CD4-positive, alpha-beta T cell treated with Interleukin-4 for 4 hours (primary cell): Measurements from ENCODE around the gene CYB561.
"Not testable (repeated sequence)": the region's sequence is repeated elsewhere in the genome, so short reads cannot be mapped to it uniquely, and the experiment has no call there.

Experiments used
- DNase-seq: peaks from one replicate; pipeline ENCODE4 v3.0.0-alpha.2; 2020

CYB561 gene

DNA sequence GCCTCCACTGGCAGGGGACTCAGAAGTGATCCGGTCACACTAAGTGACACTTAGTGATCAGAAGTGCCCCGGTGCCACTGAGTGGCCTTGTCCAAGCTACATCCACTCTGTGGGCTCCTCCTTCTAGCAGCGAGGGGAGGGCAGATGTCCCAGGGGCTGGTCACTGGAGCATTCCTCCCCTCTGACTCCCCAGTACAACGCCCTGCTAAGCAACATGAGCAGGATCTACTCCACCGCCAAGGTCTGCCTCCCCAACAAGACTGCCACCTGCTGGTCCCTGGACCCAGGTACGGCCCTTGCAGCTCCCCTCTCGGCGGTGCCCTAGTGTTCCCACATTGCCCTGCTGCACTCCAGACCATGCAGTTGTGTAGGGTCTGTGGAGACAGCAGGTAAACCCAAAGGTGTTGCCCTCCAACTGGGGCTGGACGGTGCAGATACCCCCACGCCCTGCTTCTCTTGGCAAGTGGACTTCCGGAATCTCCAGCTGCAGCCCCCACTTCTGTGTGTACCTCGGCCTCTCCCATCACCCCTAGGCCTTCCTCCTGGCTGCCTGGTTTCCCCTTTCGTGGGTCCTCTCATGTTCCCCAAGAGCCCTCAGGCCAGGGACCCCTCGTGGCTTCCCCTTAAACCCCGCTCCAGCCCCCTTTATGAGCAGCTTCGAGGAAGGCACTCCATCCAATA is 32.8 kb upstream of the CYB561 start:
- peak; percentile 73 for DNase-seq

GRCh38 chr17:63477480-63478440 is 31.7 kb upstream of the CYB561 start:
- DNase-seq, result no peak

- DNase-seq, result peak; percentile 14
These were observed 30.9 kb upstream of the CYB561 start, which contains the start of gene ACE for GRCh38 chr17:63476854-63477479. Gene ACE (plus strand): TSS chr17:63477061. CDS start chr17:63477095, 34 bp downstream.

- DNase-seq, result no peak
These were observed 30.4 kb upstream of the CYB561 start for GRCh38 chr17:63476459-63476853.

DNA sequence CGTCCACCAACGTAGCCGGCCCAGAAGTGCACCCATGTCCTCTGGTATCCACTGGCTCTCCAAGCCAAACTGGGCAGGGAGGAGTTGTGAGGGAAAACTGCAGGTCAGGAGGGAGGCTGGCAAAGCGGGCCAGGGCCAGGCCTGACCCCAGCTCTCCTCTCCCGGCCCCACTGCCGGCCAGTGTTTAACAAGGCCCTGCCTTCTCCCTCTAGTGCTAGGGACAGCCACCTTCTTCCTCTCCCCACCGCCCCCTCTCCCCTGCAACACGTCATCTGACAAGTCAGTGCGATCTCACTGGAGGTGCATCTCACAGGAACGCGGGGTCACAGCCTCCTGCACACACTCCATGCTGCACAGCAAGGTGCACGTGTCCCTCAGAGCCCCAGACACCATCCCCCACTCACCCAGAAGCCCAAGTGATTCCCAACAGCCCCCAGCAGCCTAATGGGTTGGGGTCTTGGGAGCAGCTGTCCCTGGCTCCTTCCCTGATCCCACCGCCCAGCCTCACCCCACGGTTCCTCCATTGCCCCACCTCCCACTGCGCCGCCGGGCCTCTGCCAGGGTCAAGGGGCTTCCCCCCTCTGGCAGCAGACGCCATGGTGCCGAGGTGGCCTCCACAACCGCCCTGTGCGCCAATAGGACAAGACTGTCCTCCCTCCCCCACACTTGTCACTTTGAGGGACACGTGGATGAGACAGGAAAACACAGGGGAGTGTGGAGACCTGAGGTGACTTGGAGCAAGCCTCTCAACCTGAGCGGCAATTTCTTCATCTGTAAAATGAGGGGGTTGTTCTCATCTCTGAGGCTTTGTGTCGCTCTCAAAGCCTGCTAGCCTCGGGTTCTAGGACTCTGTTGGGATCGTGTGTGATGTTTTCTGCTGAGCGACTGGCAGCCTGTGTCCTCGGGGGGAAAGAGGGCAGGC is 29.6 kb upstream of the CYB561 start:
- no peak for DNase-seq

GRCh38 chr17:63474586-63475460 is 28.7 kb upstream of the CYB561 start:
- DNase-seq, result no peak

DNA sequence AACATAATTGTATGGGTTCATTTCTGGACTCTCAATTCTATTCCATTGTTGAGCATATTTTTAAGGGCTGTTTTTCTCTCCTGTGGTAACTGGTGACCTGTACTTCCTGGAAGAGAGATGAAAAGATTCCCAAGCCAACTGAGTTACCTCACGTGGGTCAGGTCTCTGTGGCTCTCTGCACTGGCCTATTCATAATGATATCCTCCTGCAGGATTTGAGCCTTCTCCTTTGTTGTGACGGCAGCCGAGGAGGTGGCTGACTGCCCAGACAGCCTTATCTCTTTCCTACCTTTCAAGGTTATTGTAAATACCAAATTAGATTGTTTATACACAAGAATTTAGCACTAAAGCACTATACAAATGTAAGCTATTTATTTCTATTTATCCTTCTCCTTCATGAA is 28.1 kb upstream of the CYB561 start:
- no peak for DNase-seq

DNA sequence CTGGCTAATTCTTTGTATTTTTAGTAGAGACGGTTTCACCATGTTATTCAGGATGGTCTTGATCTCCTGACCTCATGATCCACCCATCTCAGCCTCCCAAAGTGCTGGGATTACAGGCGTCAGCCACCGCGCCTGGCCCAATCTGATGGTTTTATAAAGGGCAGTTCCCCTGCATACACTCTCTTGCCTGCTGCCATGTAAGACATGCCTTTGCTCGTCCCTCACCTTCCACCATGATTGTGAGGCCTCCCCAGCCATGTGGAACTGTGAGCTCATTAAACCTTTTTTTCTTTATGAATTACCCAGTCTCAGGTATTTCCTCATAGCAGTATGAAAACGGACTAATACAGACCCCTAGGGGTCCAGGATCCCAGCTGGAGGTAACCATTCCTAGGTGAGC is 22.0 kb upstream of the CYB561 start:
- DNase-seq, result not testable (repeated sequence)

- no peak for DNase-seq
These were observed 18.7 kb upstream of the CYB561 start for GRCh38 chr17:63464691-63465236.

- DNase-seq, result no peak
These were observed 17.7 kb upstream of the CYB561 start for GRCh38 chr17:63463771-63464170.

DNA sequence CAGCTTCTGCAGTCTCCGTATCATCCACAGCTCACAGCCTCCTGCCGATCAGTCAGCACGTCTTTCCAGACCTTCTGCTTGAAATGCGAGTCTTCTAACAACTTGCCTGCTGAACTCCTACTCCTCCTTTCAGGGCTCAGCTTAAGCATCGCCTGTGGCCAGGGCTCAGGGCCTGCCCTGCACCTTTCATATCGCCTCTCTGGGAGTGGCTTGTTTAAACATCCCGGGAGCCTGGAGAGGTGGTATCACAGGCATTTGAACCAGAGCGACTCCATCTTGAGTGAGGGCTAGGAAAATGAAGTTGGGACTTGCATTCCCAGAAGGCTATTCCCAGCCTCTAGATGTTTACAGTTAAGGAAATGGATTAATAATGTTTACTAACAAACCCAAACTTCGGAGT is 13.9 kb upstream of the CYB561 start:
- no peak for DNase-seq

DNA sequence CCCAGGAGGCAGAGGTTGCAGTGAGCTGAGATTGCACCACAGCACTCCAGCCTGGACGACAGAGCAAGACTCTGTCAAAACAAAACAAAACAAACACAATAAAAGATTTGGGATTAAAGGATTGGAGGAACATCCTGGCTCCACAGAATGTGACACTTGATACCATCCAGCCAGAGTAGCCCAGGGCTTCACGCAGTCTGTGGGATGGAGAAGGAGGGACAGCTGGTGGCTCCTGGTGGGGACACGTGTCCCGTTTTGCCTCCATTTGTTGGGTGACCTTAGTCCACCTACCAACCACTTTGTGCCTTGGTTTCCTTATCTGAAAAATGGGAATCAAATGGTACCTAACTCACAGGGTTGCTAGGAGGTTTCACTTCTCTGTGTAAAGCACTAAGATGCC is 12.4 kb upstream of the CYB561 start:
- DNase-seq, result no peak

DNA sequence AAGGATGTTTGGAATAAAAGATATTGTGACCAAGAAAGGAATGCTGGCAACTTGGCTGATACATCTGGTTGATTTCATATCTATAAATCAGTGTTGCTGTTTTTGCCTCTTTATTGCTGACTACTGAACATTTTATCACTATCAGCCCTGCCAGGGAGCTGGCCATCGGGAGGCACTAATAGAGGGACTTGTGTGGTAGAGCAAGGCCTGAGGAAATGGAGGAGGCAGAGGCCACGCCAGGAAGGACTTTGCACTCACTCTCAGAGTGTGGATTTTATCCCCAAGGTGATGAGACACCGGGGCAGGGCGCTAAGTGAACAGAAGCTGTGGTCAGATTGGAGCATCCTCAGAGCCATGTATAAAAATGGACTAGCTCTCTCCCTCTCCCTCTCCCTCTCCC is 9.3 kb upstream of the CYB561 start:
- DNase-seq, result no peak

GRCh38 chr17:63454915-63455314 is 8.8 kb upstream of the CYB561 start:
- DNase-seq, result no peak

GRCh38 chr17:63454357-63454756 is 8.3 kb upstream of the CYB561 start:
- DNase-seq, result not testable (repeated sequence)

- no peak for DNase-seq
These were observed 7.0 kb upstream of the CYB561 start for GRCh38 chr17:63452962-63453551.

GRCh38 chr17:63452046-63452961 is 6.2 kb upstream of the CYB561 start:
- DNase-seq, result no peak

DNA sequence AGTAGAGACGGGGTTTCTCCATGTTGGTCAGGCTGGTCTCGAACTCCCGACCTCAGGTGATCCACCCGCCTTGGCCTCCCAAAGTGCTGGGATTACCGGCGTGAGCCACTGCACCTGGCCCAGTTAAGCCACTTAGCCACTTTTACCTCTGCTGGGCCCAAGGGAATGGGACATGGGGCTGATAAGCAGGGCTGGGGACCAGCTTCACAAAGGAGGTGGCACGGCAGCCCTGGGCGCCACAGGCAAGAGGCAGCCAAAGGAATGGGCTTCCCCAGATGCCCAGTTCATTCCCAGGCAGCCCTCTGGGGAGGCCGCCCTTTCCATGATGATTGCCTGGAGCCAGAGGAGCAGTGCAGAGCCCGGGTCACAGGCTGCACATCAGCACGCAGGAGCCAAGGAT is 5.0 kb upstream of the CYB561 start:
- DNase-seq, result no peak

GRCh38 chr17:63450551-63450950 is 4.4 kb upstream of the CYB561 start:
- no peak for DNase-seq

DNA sequence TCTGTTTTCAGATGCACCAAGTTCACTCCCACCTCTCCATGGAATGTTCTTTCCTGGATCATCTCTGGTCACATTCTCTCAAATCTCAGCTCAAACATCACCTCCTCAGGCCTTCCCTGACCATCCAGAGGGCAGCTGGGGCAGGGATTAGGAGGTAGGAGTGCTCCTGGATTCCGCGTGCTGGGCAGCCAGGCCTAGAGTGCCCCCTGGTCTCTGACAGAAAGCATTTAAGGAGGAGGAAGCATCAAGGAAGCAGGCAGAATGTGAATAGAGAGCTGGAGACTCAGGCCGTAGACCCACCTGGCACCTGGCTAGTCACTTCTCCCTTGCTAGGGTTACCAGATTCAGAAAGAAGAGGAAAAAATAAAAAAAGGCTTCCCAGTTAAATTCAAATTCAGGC is 2.5 kb upstream of the CYB561 start:
- DNase-seq, result no peak
